Coronary artery (tissue), 2 donors: ENCODE measurements around the gene TMCO4.

Experiments
- DNase-seq: peaks from one replicate; pipeline ENCODE4 v3.0.0-alpha.2; 2017; ENCODE audit warnings: low spot score
- H3K27ac ChIP-seq, 2 donors: fragments of 200-600 bp; sonication (generic); one replicate each; pipeline ENCODE4 v1.5.1; 2016 to 2019
- H3K4me3 ChIP-seq: fragments of 200-600 bp; sonication (generic); 2 replicates; pipeline ENCODE4 v1.5.1; 2016; ENCODE audit warnings: mild to moderate bottlenecking, moderate library complexity
- TF ChIP-seq, protein P1 (sequence below): fragments of 200-600 bp; sonication (generic); IDR thresholded peaks from one replicate; pipeline ENCODE4 v1.5.1; 2019; ENCODE audit warnings: antibody characterized with exemption

The TMCO4 gene

DNA sequence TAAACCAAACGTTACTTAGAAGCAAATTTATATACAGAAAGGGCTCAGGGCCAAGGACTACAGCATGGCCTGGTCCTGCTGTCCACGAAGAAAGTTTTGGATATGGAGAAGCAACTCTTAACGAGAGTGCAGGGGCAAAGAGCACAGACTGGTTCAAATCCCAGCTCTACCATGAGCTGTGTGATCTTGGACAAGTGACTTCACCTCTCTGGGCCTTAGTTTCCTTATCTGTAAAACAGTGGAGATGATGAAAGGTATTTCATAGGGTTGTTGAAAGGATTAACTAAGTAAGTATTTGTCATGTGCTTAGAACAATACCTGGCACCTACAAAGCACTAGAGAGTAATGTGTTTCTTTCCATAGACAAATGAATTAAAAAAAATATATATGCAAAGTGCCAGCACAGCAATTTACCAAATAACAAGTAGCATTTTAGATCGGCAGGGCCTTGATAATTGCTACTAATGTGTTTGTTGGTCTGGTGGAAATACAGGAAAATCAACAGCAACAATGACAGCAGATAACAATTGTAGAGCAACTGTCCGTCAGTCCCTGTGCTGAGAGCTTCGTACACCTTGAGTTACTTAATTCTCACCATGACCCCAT is 25.4 kb downstream of the TMCO4 start:
- TF ChIP-seq, protein P1, sequence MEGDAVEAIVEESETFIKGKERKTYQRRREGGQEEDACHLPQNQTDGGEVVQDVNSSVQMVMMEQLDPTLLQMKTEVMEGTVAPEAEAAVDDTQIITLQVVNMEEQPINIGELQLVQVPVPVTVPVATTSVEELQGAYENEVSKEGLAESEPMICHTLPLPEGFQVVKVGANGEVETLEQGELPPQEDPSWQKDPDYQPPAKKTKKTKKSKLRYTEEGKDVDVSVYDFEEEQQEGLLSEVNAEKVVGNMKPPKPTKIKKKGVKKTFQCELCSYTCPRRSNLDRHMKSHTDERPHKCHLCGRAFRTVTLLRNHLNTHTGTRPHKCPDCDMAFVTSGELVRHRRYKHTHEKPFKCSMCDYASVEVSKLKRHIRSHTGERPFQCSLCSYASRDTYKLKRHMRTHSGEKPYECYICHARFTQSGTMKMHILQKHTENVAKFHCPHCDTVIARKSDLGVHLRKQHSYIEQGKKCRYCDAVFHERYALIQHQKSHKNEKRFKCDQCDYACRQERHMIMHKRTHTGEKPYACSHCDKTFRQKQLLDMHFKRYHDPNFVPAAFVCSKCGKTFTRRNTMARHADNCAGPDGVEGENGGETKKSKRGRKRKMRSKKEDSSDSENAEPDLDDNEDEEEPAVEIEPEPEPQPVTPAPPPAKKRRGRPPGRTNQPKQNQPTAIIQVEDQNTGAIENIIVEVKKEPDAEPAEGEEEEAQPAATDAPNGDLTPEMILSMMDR, result no peak
- no peak overlapping the region for H3K27ac ChIP-seq

DNA sequence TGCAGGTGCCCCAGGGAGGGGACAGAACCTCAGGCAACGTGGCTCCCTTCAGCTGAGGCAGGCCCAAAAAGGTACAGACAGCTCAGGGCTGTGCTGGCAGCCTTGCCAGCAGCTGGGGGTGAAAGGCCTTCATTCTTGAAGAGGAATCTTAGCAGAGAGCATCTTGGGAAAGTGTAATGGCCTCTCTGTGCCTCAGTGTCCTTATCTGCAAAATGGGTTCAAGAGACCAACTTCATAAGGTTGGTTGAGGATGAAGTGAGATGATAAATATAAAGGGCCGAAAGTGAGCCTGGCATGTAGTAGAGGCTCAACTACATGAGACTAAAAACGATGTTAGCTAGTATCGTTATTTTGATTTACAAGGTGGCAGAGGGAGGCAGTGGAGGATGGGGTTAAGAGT is 26.2 kb downstream of the TMCO4 start:
- TF ChIP-seq, protein P1, result no peak
- Histone ChIP-seq H3K4me3 (no peak overlapping the region), H3K27ac (no peak overlapping the region)
- no peak for DNase-seq

More for the DNA sequence above, 25.4 kb downstream of the TMCO4 start:
- DNase-seq, result no peak
- no peak overlapping the region for H3K4me3 ChIP-seq

DNA sequence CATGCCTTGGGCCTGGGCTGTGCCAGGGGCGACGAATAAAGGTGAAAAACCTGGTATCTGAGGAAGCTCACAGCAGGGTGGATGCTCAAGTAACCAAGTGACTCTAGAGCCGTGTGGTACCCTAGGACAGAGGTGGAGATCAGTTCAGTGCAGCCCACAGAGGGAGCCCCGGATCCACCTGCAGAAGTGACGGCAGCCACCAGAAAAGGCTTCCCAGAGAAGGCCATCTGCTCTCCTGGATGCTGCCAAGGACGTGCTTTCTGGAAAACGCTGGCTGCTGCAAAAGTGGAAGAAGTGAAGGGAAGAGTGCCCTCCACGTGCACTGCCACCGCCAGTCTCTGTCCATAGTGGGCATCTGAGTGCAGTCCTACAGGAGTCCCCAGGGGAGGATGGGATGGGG is 27.7 kb downstream of the TMCO4 start:
- DNase-seq, result no peak
- no peak overlapping the region for H3K4me3 ChIP-seq

DNA sequence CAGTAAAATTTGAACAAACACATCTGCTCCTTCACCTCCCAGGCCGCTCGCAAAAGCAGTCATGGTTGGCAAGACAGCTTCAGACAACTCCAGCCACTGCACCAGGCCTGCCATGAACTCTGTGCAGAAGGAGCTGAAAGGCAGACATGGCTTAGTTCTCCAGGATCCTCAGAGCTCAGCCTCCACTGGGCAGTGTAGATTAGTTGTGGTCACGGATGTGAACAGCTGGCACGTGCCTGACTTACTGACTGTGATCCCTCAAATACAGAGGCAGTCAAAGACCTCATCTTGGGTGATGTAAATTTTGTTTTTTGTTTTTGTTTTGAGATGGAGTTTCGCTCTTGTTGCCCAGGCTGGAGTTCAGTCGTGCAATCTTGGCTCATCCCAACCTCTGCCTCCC is 28.4 kb downstream of the TMCO4 start:
- no peak for DNase-seq
- TF ChIP-seq, protein P1, result no peak
- Histone ChIP-seq H3K4me3 (no peak overlapping the region), H3K27ac (no peak overlapping the region)

More for the DNA sequence above, 27.7 kb downstream of the TMCO4 start:
- H3K27ac ChIP-seq, result no peak overlapping the region
- TF ChIP-seq, protein P1, result no peak

DNA sequence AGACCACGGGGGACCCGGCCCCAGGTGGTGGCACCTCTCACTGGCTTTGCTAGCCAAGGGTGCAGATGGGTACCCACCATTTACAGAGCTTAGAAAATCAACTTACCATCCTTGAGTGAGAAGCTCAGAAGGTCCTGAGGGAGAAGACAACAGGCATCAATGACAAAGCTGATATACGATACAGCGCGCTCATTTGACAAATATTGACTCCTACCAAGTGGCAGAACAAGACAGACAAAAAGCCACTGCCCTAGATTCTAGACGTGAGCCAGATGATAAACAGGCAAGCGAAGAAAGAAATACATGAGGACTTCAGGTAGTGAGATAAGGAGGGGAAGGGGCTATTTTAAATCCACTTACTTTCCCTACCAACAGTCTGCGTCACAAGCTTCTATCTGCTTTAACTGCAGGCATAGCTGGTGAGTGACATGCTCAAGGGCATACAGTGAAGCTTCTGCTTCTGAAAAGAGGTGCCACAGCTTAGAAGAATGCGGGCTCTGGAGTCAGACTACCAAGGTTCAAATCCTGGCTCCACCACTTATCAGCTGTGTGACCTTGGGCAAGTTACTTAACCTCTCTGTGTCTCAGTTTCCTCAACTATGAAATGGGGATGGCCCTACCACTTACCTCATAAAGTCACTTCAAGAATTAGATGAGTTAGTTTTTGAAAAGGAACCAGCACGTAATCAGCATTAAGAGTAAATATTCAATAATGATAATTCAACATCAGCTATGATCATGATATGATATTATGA is 29.1 kb downstream of the TMCO4 start:
- H3K27ac ChIP-seq, result no peak overlapping the region
- TF ChIP-seq, protein P1, result no peak
- no peak for DNase-seq
- H3K4me3 ChIP-seq, result no peak overlapping the region

DNA sequence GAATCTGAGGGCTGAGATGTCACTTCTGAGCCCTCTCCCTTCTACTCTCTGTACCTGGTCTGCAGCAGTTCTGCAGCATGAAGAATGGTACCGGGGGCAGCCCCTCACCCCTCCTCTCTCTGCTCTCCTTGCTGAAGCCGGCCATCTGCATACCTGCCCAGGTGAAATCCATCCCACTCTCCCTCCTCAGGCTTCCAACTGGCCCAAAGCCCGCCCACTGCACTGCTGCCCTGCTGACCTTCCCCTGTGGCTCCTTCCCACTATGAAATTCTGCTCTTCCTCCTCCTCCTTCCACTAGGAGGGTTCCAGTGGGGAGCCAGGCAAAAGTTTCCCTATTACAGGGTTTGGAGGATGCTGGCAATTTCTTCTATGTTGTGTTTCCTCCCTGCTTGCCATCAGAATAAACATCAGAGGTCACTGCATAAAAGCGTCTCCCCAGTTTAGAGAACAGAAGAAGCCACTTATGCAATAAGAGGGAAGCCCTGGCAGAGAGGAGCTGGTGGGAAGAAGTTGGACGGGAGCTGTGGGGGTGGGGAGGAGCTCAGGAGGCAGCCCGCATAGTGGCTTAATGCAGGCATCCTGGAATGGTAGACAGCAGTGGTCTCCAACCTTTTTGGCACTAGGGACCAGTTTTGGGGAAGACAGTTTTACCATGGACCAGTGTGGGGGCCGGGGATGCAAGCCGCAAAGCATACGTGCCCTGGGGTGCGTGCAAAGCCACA is 30.3 kb downstream of the TMCO4 start:
- no peak overlapping the region for H3K27ac ChIP-seq
- TF ChIP-seq, protein P1, result no peak
- no peak for DNase-seq
- H3K4me3 ChIP-seq, result no peak overlapping the region
